Measurements from ENCODE around the gene RAB11B.

The RAB11B gene

DNA sequence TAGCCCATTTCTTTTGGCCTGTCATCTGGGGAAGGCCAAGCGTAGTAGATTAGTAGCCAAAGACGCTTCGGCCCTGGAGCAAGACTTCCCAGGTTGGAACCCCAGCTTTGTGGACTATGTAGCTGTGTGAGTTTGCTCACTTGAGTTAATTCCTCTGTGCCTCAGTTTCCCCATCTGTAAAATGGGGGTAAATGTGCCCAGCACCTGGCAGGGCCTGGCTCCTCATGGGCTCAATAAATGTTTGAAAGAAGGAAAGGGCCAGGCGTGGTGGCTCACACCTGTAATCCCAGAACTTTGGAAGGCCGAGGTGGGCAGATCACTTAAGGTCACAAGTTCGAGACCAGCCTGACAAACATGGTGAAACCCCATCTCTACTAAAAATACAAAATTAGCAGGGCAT lies 39.7 kb downstream of the RAB11B start:
- no peak for TF ChIP-seq EZH2phosphoT487 (IDR thresholded peaks at IDR 0.05; ENCODE audit: borderline replicate concordance)
- TF ChIP-seq, protein P1, sequence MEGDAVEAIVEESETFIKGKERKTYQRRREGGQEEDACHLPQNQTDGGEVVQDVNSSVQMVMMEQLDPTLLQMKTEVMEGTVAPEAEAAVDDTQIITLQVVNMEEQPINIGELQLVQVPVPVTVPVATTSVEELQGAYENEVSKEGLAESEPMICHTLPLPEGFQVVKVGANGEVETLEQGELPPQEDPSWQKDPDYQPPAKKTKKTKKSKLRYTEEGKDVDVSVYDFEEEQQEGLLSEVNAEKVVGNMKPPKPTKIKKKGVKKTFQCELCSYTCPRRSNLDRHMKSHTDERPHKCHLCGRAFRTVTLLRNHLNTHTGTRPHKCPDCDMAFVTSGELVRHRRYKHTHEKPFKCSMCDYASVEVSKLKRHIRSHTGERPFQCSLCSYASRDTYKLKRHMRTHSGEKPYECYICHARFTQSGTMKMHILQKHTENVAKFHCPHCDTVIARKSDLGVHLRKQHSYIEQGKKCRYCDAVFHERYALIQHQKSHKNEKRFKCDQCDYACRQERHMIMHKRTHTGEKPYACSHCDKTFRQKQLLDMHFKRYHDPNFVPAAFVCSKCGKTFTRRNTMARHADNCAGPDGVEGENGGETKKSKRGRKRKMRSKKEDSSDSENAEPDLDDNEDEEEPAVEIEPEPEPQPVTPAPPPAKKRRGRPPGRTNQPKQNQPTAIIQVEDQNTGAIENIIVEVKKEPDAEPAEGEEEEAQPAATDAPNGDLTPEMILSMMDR (conservative IDR thresholded peaks at IDR 0.05; ENCODE audit: low read length): no peak
- Histone ChIP-seq H3F3A (ENCODE audit: low read depth) (no peaks in the 10 kb centered on the region), H3K36me3 (ENCODE audit: insufficient read depth, low read length) (no peaks in the 10 kb centered on the region), H3K9ac (ENCODE audit: low read depth, low read length, poor library complexity, severe bottlenecking) (no peak overlapping the region), H3K9me3 (ENCODE audit: insufficient read depth, low read depth, low read length) (no peaks in the 10 kb centered on the region), H3K4me1 (ENCODE audit: insufficient read depth, low read length, poor library complexity, severe bottlenecking) (no peaks in the 10 kb centered on the region), H3K4me2 (ENCODE audit: low read depth, low read length, poor library complexity, severe bottlenecking) (no peak overlapping the region), H2AFZ (ENCODE audit: low read length) (no peak overlapping the region), H3K79me2 (ENCODE audit: insufficient read depth, low read length) (no peaks in the 10 kb centered on the region), H3K9me2 (replicated peaks; ENCODE audit: low read depth, low read length) (no peaks in the 10 kb centered on the region), H3K4me3 (ENCODE audit: low read length, poor library complexity, severe bottlenecking) (no peak overlapping the region), H4K20me1 (ENCODE audit: insufficient read depth, low read length, poor library complexity, severe bottlenecking) (no peaks in the 10 kb centered on the region), H3K27me3 (ENCODE audit: insufficient read depth, low read length, poor library complexity, severe bottlenecking) (no peaks in the 10 kb centered on the region)

- Histone ChIP-seq H3K4me2 (ENCODE audit: low read depth, low read length, poor library complexity, severe bottlenecking) (no peak overlapping the region), H3K79me2 (ENCODE audit: insufficient read depth, low read length) (no peaks in the 10 kb centered on the region), H3K27me3 (ENCODE audit: insufficient read depth, low read length, poor library complexity, severe bottlenecking) (no peaks in the 10 kb centered on the region), H3K9me3 (ENCODE audit: insufficient read depth, low read depth, low read length) (no peaks in the 10 kb centered on the region), H3F3A (ENCODE audit: low read depth) (no peaks in the 10 kb centered on the region), H3K4me3 (ENCODE audit: low read length, poor library complexity, severe bottlenecking) (no peak overlapping the region), H3K9ac (ENCODE audit: low read depth, low read length, poor library complexity, severe bottlenecking) (no peak overlapping the region), H3K36me3 (ENCODE audit: insufficient read depth, low read length) (no peaks in the 10 kb centered on the region), H4K20me1 (ENCODE audit: insufficient read depth, low read length, poor library complexity, severe bottlenecking) (no peaks in the 10 kb centered on the region), H3K9me2 (replicated peaks; ENCODE audit: low read depth, low read length) (no peaks in the 10 kb centered on the region), H2AFZ (ENCODE audit: low read length) (no peak overlapping the region), H3K4me1 (ENCODE audit: insufficient read depth, low read length, poor library complexity, severe bottlenecking) (no peaks in the 10 kb centered on the region)
- TF ChIP-seq, protein P1 (conservative IDR thresholded peaks at IDR 0.05; ENCODE audit: low read length): no peak
- no peak for TF ChIP-seq EZH2phosphoT487 (IDR thresholded peaks at IDR 0.05; ENCODE audit: borderline replicate concordance)
These were observed 40.5 kb downstream of the RAB11B start for GRCh38 chr19:8430650-8431049.

DNA sequence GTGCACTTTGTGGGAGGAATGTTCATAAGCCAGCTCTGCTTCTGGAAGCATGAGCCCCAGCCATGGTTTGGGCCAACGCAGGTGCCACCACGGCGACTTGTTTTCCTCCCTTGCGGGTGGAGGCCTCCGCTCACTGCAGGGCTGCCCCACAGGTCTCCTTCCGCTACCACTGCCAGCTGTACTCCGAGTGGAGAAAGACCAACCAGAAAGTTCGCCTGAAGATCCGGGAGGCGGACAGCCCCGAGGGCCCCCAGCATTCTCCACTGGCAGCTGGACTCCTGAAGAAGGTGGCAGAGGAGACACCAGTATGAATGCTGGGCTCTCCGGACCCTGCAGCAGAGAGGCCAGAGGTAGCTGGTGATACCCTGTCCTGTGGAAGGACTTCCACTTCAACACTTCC lies 48.1 kb downstream of the RAB11B start:
- Histone ChIP-seq H3K4me2 (ENCODE audit: low read depth, low read length, poor library complexity, severe bottlenecking) (no peak overlapping the region), H3K9ac (ENCODE audit: low read depth, low read length, poor library complexity, severe bottlenecking) (no peak overlapping the region), H3K79me2 (ENCODE audit: insufficient read depth, low read length) (no peaks in the 10 kb centered on the region)

More for the DNA sequence above, 48.1 kb downstream of the RAB11B start:
- Histone ChIP-seq H3K9me2 (replicated peaks; ENCODE audit: low read depth, low read length) (no peaks in the 10 kb centered on the region), H3K36me3 (ENCODE audit: insufficient read depth, low read length) (no peaks in the 10 kb centered on the region), H3K27me3 (ENCODE audit: insufficient read depth, low read length, poor library complexity, severe bottlenecking) (no peaks in the 10 kb centered on the region), H2AFZ (ENCODE audit: low read length) (no peak overlapping the region), H3F3A (ENCODE audit: low read depth) (no peaks in the 10 kb centered on the region), H3K4me3 (ENCODE audit: low read length, poor library complexity, severe bottlenecking) (no peak overlapping the region), H3K4me1 (ENCODE audit: insufficient read depth, low read length, poor library complexity, severe bottlenecking) (no peaks in the 10 kb centered on the region), H3K9me3 (ENCODE audit: insufficient read depth, low read depth, low read length) (no peaks in the 10 kb centered on the region), H4K20me1 (ENCODE audit: insufficient read depth, low read length, poor library complexity, severe bottlenecking) (no peaks in the 10 kb centered on the region)
- TF ChIP-seq, protein P1 (conservative IDR thresholded peaks at IDR 0.05; ENCODE audit: low read length): no peak
- TF ChIP-seq EZH2phosphoT487 (IDR thresholded peaks at IDR 0.05; ENCODE audit: borderline replicate concordance): no peak

Data from Loucy (cell line).